Anterior cingulate cortex (tissue), 58 donors: ENCODE measurements around the gene PAFAH1B2.
A peak's percentile ranks its signal among the peaks of the same experiment; 100 is the strongest.

Experiments
- DNase-seq, 58 donors: peaks; one replicate each; lab custom pipeline; 2025; lab: John Stamatoyannopoulos, UW

The PAFAH1B2 gene

DNA sequence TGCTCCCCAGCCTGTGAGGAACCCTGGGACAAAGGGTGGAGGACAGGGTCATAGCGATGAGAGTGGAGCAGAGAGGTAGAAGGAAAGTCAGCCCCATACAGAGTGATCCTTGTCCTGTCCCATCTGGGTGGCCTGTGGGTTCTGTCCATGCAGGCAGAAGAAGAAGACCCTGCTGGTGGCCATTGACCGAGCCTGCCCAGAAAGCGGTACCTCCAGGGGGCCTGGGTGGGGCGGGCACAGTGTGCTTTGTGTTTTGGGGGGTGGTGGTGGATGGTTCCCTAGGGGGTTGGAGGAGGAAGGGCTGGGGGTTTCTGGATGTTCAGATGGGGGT is 42.3 kb downstream of the PAFAH1B2 start:
- no peak for DNase-seq

DNA sequence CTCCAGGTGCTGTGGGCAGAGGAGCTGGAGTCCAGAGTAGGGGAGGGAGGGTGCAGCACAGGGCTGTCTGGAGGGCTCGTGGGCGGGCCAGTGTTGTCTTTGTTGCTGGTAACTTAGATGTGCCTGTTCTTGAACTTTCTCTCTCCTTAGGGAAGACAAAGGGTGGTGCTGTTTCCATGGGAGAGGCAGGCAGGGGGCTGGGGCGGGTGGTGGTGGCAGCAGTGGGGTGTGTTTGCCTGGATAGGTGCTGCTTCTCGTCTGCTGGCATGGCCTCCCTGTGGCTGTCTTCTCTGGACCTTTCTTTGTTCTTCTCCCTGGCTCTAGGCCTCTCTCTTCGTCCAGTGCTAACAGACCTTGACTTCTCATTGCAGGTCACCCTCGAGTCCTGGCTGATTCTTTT is 42.9 kb downstream of the PAFAH1B2 start:
- no peak for DNase-seq

DNA sequence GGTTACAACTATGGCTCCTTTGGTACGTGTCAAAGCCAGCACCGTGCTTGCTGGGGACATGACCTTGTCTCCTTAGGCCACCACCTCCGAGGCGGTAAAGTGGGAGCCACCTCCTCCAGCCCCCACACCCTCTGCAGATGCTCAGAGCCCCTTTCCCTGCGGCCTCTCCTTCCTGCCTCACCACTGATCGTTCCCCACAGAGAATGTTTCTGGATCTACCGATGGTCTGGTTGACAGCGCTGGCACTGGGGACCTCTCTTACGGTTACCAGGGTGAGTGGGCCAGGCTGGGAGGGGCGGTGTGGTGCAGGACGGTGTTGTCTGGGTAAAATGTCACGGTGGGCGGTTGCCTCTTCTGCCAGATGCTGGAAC is 43.3 kb downstream of the PAFAH1B2 start:
- no peak for DNase-seq

DNA sequence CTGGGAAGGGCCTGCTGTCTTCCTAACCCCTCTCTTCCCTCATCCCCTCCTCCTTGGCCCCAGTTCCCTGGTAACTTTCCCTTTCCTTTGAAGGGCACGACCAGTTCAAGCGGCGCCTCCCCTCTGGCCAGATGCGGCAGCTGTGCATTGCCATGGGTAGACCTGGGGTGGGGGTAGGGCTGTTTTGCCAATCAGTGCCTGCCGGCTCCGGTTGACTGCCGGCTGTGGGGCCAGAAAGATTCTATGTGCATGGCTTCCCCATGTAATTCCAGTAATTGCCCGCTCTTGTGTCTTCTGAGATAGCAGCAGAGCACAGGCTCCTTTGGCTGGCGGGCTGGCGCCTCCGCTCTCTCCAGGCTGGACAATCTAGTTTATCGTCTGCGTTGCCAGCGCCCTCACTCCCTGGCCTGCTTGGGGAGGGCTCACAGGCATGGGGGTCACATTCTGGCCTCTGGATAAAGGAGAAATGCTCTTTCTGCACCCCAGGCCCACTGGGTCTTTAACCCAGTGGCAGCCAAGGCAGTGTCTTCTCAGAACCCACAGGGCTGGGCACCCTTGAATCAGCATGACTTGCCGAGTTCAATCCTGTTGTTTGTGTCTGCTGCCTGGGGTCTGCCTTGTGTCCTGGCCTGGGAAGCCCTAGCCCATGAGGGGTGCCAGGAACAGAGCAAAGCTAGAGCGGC is 43.9 kb downstream of the PAFAH1B2 start:
- no peak for DNase-seq

DNA sequence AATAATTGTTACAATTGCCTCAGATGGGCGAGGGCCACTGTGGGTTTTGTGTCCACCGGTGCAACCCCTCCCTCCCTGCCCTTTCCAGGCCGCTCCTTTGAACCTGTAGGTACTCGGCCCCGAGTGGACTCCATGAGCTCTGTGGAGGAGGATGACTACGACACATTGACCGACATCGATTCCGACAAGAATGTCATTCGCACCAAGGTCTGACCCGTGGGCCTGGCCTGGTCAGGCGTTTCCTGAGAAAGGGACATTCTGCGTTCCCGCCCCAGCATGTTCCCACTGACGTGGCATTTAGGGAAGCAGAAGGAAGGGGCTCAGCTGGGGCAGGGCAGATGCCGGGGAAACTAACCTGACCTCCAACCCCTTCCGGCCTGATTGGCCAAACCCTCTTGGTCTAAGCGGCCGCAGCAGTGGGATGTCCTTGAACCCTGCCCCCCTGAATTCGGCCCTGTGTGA is 44.6 kb downstream of the PAFAH1B2 start:
- DNase-seq, result no peak

DNA sequence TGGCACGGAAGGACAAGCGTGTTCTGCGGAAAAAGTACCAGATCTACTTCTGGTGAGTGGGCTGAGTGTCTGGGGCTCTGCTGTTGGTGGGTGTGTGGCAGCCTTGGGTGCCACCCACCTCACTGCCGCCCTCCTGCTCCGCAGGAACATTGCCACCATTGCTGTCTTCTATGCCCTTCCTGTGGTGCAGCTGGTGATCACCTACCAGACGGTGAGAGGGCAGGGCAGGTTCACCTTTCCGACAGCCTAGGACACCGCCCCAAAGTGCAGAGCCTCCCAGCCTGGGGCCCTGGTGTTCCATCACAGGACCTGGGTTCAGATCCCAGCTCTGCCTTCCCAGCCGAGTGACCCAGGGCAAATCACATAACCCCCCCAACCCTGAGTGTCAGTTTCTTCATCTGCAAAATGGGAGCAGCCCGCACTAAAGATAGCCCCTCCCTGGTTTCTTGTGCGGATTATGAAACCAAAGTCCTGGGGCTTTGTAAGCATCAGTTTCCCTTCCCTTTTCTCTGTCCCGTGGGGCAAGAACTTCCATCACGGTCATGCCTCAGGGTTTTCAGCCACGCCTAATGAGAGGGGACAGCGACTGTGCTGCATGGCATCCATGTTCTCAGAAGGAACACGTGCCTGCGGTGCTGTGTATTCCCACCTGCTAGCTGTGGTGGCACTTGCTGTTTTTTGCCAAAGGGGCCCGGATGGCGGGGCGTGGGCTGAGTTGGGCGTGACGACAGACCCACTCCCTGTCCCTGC is 45.3 kb downstream of the PAFAH1B2 start:
- DNase-seq, result no peak

DNA sequence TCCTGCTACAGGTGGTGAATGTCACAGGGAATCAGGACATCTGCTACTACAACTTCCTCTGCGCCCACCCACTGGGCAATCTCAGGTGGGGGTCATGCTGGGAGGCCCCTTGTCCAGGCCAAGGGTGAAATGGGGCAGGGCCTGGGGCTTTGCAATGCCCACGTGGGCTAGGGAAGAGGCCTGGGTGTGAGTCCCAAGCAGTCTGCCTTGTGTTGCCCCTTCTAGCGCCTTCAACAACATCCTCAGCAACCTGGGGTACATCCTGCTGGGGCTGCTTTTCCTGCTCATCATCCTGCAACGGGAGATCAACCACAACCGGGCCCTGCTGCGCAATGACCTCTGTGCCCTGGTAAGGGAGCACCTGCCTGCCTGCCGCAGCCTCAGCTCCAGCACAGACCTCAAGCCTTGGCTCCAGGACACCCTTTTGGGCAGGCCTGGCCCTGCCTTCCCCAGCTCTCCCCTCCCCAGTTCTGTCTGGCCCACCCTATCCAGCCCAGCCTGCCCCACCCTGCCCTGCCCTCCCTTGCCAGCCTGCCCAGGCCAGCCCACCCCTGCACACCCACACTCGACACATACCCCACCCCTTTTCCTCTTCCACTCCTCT is 46.0 kb downstream of the PAFAH1B2 start:
- DNase-seq, result no peak

DNA sequence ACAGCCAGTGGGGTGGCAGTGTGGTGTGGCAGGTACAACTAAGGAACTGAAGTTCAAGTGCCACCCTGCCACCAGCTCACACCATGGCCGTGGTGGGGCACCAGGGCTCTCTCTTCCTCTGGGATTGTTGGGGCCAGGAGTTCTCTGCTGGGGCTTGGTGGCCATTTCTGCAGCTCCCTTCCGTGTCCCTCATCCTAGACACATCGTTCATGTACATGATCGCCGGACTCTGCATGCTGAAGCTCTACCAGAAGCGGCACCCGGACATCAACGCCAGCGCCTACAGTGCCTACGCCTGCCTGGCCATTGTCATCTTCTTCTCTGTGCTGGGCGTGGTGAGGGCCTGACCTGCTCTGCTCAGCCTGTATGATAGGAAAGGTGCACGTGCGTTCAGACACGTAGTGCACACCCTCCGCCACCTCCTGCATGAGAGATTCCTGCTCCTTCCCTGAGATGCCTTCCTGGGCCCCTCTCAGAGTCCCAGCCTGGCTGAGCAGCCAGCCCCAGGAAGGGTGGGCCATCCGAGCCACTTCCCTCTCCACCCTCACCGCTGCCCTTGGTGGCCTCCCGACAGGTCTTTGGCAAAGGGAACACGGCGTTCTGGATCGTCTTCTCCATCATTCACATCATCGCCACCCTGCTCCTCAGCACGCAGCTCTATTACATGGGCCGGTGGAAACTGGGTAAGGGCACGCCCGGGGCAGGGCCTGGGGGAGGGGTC is 47.8 kb downstream of the PAFAH1B2 start:
- DNase-seq, result no peak

DNA sequence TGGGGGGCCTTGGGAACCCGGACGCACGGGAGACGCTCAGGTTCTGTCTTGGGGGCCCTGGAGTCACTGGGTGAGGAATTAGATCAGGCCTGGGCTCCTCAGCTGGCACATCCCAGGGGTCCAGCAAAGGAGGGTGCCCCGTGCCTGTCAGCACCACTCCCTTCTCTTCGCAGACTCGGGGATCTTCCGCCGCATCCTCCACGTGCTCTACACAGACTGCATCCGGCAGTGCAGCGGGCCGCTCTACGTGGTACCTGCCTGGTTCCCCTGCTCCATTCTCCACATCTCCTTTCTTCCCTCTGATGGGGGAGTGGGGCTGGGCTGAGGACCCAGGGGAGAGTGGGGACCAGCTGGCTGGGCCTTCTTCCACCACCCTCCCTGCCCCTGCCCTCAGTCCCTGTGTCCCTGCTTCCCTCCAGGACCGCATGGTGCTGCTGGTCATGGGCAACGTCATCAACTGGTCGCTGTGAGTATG is 48.4 kb downstream of the PAFAH1B2 start:
- no peak for DNase-seq

DNA sequence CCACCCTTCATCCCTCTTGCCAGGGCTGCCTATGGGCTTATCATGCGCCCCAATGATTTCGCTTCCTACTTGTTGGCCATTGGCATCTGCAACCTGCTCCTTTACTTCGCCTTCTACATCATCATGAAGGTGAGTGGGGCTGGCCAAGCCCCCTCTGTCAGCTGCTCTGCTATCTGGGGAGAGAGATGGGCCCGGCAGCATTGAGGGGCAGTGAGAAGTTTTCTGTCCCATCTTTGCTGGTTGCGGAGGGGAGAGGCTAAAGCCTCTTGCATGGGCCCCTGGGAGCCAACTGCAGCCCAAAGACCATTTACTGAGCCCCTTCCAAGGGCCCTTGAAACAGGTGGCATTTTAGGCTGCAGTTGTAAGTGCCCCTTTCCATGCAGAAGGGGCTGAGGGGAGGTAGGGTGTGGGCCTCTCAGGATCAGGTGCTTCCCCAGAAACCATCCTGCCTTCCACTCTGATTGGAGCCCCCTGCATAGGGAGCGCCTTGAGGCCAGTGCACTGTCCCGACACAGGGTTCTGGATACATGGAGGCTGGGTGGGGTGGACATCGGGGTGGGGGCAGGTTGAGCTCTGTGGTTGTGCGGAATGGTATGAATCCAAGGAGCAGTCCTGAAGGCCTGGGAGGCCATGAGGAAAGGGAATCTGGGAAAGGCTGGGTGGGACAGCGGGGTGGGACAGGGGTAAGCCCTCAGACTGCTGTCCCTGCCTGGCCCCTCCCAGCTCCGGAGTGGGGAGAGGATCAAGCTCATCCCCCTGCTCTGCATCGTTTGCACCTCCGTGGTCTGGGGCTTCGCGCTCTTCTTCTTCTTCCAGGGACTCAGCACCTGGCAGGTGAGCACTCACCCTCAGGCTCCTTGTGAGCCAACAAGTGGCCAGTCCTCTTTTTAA is 49.3 kb downstream of the PAFAH1B2 start:
- DNase-seq, result no peak

DNA sequence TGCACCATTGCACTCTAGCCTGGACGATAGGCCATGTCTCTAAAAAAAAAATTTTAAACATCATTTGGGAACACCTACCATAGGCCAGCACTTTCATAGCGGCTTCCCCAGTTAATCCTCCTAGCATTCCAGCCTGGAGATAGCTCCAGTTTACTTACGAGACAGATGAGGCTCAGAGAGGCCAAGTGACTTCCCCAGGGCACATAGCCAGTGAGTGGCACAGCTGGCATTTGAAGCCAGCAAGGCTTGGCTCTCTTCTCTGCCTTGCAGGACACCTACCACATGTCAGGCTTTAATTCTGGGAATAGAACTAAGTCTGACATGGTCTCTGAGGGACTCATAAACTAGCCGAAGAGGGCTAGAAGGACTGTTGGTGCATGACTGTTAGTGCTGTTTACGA is 50.2 kb downstream of the PAFAH1B2 start:
- no peak for DNase-seq

DNA sequence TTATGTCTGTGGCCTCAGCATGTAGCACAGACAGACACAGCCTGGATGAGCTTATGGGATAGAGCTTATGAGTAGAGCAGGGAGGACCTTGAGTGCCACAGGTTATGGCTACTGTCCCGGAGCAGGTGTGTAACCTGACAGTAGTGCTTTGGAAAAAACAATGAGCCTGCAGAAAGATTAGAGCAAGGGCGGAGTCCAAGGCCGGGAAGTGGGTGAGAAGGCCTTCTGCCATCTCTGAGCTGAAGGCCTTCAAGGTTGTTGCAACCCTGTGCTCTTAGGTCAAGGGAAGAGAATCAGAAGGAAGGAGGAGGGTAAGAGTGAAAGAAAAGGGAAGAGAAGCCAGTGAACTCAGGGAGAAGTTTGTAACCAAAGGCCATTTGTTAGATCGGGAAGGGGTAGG is 51.2 kb downstream of the PAFAH1B2 start:
- DNase-seq, result no peak

DNA sequence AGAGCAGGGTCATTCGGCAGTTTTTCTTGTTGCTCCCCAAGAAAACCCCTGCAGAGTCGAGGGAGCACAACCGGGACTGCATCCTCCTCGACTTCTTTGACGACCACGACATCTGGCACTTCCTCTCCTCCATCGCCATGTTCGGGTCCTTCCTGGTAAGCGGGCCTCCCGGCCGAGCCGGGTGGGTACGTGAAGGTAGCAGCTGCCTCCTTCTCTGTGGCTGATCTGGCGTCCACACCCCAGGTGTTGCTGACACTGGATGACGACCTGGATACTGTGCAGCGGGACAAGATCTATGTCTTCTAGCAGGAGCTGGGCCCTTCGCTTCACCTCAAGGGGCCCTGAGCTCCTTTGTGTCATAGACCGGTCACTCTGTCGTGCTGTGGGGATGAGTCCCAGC is 51.7 kb downstream of the PAFAH1B2 start:
- no peak for DNase-seq

DNA sequence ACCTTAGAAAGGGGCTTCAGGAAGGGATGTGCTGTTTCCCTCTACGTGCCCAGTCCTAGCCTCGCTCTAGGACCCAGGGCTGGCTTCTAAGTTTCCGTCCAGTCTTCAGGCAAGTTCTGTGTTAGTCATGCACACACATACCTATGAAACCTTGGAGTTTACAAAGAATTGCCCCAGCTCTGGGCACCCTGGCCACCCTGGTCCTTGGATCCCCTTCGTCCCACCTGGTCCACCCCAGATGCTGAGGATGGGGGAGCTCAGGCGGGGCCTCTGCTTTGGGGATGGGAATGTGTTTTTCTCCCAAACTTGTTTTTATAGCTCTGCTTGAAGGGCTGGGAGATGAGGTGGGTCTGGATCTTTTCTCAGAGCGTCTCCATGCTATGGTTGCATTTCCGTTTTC is 52.9 kb downstream of the PAFAH1B2 start:
- DNase-seq, result no peak

DNA sequence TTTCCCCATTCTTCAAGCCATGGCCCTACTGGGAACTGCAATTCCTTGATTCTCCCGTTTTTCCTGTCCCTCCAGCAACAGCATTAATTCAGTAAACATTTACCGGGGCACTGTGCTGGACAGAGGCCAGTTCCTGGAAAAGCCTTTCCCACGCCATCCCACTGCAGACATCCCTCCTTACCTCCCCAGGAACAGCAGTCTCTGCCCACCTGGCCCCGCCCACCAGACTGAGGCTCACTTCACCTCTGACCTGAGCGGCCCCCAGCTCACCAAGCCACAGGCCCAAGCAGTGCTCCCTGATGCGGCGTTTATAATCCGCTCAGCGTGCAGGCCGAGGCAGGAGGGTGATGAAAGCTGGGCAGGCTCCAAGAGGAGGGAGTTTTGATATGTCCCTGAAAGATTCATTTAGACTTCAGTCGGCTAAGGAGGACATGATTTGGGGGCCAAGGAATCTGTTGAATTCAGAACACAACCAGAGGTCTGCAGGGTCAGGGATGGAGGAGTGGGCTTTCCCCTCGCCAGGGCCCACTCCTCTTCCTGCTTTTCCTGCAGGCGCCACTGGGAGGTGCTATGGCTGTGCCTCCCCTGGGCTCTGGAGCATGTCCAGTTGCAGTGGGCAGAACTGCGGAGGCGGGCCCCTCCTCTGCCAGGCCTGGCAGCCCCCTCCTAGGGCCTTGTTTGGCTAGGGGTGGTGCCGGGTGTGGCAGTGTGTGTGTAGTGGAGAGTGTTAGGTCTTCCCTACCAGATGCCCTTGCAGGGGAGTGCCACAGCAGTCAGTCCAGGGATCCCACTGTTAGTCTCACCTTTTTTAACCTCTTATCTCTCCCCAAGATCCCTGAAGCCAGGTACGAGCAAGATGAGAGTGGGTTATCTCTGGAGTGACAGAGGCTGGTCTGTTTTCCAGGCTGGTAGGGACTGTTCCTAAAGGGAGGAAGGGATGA is 53.7 kb downstream of the PAFAH1B2 start:
- DNase-seq, result no peak

DNA sequence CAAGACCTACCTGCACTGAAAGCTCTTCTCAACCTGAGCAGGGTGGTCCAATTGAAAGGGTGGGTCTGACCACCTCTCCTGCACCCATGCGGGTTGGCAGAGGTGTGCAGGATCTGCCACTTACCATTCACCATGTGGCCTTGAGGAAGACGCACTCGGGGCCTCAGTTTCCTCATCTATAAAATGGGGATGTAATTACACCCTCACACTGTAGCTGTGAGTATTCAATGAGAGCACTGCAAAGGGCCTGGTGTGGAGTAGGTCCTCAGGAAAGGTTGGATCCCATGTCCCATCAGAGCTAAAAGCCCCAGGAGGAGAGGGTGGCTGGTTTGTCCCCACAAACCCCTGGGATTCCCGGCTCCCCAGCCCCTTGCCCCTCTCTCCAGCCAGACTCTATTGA is 54.5 kb downstream of the PAFAH1B2 start:
- DNase-seq, result no peak

DNA sequence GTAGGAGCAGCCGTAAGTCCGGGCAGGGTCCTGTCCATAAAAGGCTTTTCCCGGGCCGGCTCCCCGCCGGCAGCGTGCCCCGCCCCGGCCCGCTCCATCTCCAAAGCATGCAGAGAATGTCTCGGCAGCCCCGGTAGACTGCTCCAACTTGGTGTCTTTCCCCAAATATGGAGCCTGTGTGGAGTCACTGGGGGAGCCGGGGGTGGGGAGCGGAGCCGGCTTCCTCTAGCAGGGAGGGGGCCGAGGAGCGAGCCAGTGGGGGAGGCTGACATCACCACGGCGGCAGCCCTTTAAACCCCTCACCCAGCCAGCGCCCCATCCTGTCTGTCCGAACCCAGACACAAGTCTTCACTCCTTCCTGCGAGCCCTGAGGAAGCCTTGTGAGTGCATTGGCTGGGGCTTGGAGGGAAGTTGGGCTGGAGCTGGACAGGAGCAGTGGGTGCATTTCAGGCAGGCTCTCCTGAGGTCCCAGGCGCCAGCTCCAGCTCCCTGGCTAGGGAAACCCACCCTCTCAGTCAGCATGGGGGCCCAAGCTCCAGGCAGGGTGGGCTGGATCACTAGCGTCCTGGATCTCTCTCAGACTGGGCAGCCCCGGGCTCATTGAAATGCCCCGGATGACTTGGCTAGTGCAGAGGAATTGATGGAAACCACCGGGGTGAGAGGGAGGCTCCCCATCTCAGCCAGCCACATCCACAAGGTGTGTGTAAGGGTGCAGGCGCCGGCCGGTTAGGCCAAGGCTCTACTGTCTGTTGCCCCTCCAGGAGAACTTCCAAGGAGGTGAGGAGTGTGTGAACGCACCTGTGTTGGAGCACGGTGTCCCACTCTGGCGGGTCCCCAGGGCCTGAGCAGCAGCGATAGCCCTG is 55.2 kb downstream of the PAFAH1B2 start, which contains the start of gene TAGLN:
Gene TAGLN, plus strand, starts transcription at position 318 of the 863 bp plus-strand sequence. CDS start 3,644 bp downstream, outside the sequence.
- DNase-seq, result peak in 1 of 58 donors; percentile 28
